Endothelial cell of umbilical vein (primary cell): ENCODE measurements around the gene C2orf76. TPM values are rescaled to one million over a fixed set of nuclear protein-coding genes. Genes with fewer than 3 reads are reported as not detected.

Experiments used
- BruUV-seq: library from RNA; stranded (reverse); fragments of 400-500 nt; replicated peaks from 2 replicates; lab custom pipeline; 2021; lab: Mats Ljungman, UMichigan
- CTCF ChIA-PET: fragments of 300-600, 350-600 bp; sonication (Branson Sonifier 250); formaldehyde crosslinking; loops from one replicate; lab custom pipeline; 2021; ENCODE audit warnings: antibody characterized with exemption, inconsistent platforms; lab: Charles Lee
- POLR2A ChIA-PET: fragments of 300-600, 350-600 bp; sonication (Branson Sonifier 250); formaldehyde crosslinking; loops from one replicate; lab custom pipeline; 2021; ENCODE audit warnings: antibody characterized with exemption, inconsistent platforms; lab: Charles Lee
- DNase-seq: peaks from one replicate; pipeline ENCODE4 v3.0.0-alpha.2; 2011; ENCODE audit warnings: low read depth, low spot score
- FAIRE-seq: peaks from 2 replicates; lab custom pipeline; 2011; peaks lifted over from hg19 to GRCh38; lab: Jason Lieb, UNC
- H2AFZ ChIP-seq: 2 replicates; pipeline ENCODE4 v1.6.0; 2012; ENCODE audit warnings: low read depth, low read length, control low read depth, inconsistent platforms
- H3K27ac ChIP-seq: 2 replicates; pipeline ENCODE4 v1.5.1; 2011; ENCODE audit warnings: low read depth, mild to moderate bottlenecking, control low read depth, low read length, moderate library complexity; ENCODE audit not compliant: insufficient read depth
- H3K27me3 ChIP-seq, 2 experiments: 2 replicates each; pipeline versions ENCODE4 v1.6.0 to v1.6.1; 2011; ENCODE audit warnings: low read length in 2 of 2, mixed read lengths in 1 of 2; ENCODE audit not compliant: control insufficient read depth in 2 of 2, insufficient read depth in 2 of 2
- H3K36me3 ChIP-seq, 2 experiments: 2 replicates in 1 of 2; 3 replicates in 1 of 2; pipeline ENCODE4 v1.5.1; 2011; ENCODE audit warnings: low read length in 2 of 2, mild to moderate bottlenecking in 1 of 2, moderate library complexity in 1 of 2; ENCODE audit not compliant: control insufficient read depth in 2 of 2, insufficient read depth in 2 of 2; ENCODE audit errors: extremely low read depth in 1 of 2
- H3K4me1 ChIP-seq: 3 replicates; pipeline ENCODE4 v1.5.1; 2011; ENCODE audit warnings: mild to moderate bottlenecking, low read length; ENCODE audit not compliant: control insufficient read depth, insufficient read depth; ENCODE audit errors: extremely low read depth
- H3K4me2 ChIP-seq: 2 replicates; pipeline ENCODE4 v1.6.1; 2011; ENCODE audit warnings: low read length, control low read depth, mixed read lengths; ENCODE audit not compliant: insufficient read depth
- H3K4me3 ChIP-seq, 3 experiments: fragments of 200-600 bp in 1 of 3; sonication (generic), shearing (Covaris generic) in 1 of 3; replicated peaks in 1 of 3; 2 replicates each; pipeline ENCODE4 v1.5.1; 2011 to 2016; ENCODE audit warnings: control low read depth in 3 of 3, low read length in 3 of 3, mild to moderate bottlenecking in 2 of 3, inconsistent platforms in 1 of 3, low read depth in 1 of 3, moderate library complexity in 1 of 3; ENCODE audit not compliant: insufficient read depth in 1 of 3
- H3K79me2 ChIP-seq: 2 replicates; pipeline ENCODE4 v1.6.0; 2012; ENCODE audit warnings: low read length, inconsistent platforms; ENCODE audit not compliant: control insufficient read depth, insufficient read depth
- H3K9ac ChIP-seq: replicated peaks from 2 replicates; pipeline ENCODE3; 2011; ENCODE audit warnings: low read length, control low read depth; ENCODE audit not compliant: insufficient read depth; ENCODE audit errors: extremely low read depth
- H3K9me1 ChIP-seq: replicated peaks from 3 replicates; pipeline ENCODE4 v1.6.0; 2011; ENCODE audit warnings: mild to moderate bottlenecking, low read length; ENCODE audit not compliant: control insufficient read depth, insufficient read depth; ENCODE audit errors: extremely low read depth
- H3K9me3 ChIP-seq: replicated peaks from 2 replicates; pipeline ENCODE4 v1.5.1; 2012; ENCODE audit warnings: low read length, inconsistent platforms; ENCODE audit not compliant: control insufficient read depth, insufficient read depth
- H4K20me1 ChIP-seq: replicated peaks from 2 replicates; pipeline ENCODE3; 2011; ENCODE audit warnings: mild to moderate bottlenecking, low read length; ENCODE audit not compliant: control insufficient read depth, insufficient read depth; ENCODE audit errors: extremely low read depth
- CTCF ChIP-seq, 2 donors: IDR thresholded peaks; 1 replicate in 1 of 2; 2 replicates in 1 of 2; pipeline ENCODE4 v1.5.1; 2011; ENCODE audit warnings: low read length in 2 of 2, mild to moderate bottlenecking in 2 of 2, moderate library complexity in 2 of 2, control low read depth in 1 of 2, inconsistent platforms in 1 of 2, low read depth in 1 of 2; ENCODE audit not compliant: insufficient read depth in 1 of 2; ENCODE audit errors: extremely low read depth in 1 of 2
- EZH2 ChIP-seq: IDR thresholded peaks from 2 replicates; pipeline ENCODE4 v1.6.1; 2012; ENCODE audit warnings: borderline replicate concordance, low read depth, mild to moderate bottlenecking, moderate library complexity, low read length, inconsistent platforms; ENCODE audit not compliant: severe bottlenecking
- FOS ChIP-seq: IDR thresholded peaks from 2 replicates; pipeline ENCODE4 v1.6.1; 2011; ENCODE audit warnings: mild to moderate bottlenecking, low read length, moderate library complexity, borderline replicate concordance; ENCODE audit not compliant: insufficient read depth
- GATA2 ChIP-seq: IDR thresholded peaks from 2 replicates; pipeline ENCODE4 v1.7.0; 2011; ENCODE audit warnings: low read depth, mild to moderate bottlenecking, moderate library complexity, mixed read lengths, low read length; ENCODE audit not compliant: insufficient read length, insufficient read depth
- JUN ChIP-seq: IDR thresholded peaks from 2 replicates; pipeline ENCODE4 v1.6.1; 2011; ENCODE audit warnings: borderline replicate concordance, low read depth; ENCODE audit not compliant: insufficient read length, insufficient read depth
- MAX ChIP-seq: IDR thresholded peaks from 2 replicates; pipeline ENCODE4 v1.6.1; 2011; ENCODE audit not compliant: insufficient read depth, insufficient read length
- MYC ChIP-seq: IDR thresholded peaks from one replicate; pipeline ENCODE4 v1.6.1; 2011; ENCODE audit warnings: mild to moderate bottlenecking, low read depth, low read length
- POLR2A ChIP-seq: IDR thresholded peaks from 2 replicates; pipeline ENCODE4 v1.6.1; 2012; ENCODE audit warnings: low read depth, mild to moderate bottlenecking, control low read depth, low read length
- POLR2AphosphoS5 ChIP-seq: IDR thresholded peaks from 2 replicates; pipeline ENCODE4 v1.6.1; 2012; ENCODE audit warnings: low read depth, mild to moderate bottlenecking, control low read depth, low read length, moderate library complexity; ENCODE audit not compliant: insufficient read depth
- dilution Hi-C: fragments of 300-500 bp; cut with MboI; formaldehyde crosslinking; loops from one replicate; pipeline ENCODE4 v1.15.0; 2019; ENCODE audit warnings: low sequenced_read_pairs; ENCODE audit not compliant: extremely low pct_ligation_motif_present
- intact Hi-C: fragments of 100-400 bp; cut with micrococcal nuclease; formaldehyde crosslinking; loops from one replicate; pipeline ENCODE4 v1.10.0; 2022
- polyA plus RNA-seq, 4 experiments: library from polyadenylated mRNA; depleted of rRNA in 3 of 4; stranded (reverse) in 3 of 4; unstranded in 1 of 4; fragments of >200 nt; gene quantifications; 2 replicates each; pipeline versions ENCODE4 v1.2.1 to v1.2.3, GENCODE V29; 2011 to 2012; ENCODE audit warnings: missing spikeins in 1 of 4
- total RNA-seq: library from RNA; stranded (reverse); gene quantifications from 2 replicates; pipeline ENCODE4 v1.2.3, GENCODE V29; 2021

The C2orf76 gene
- total and polyA plus RNA-seq, 2 donors (not counting 3 experiments of a cell fraction or from before 2014, with no cell fraction given): 7.4 to 12.1 TPM

GRCh38 chr2:119292226-119292625, 74.4 kb downstream of the C2orf76 start:
- no TSS peak for BruUV-seq
- no peaks in the 10 kb centered on the region for H3K9me3 ChIP-seq
- POLR2A ChIA-PET: no interaction called here
- no peaks in the 10 kb centered on the region for H3K27me3 ChIP-seq
- H3K9ac ChIP-seq: no peak overlapping the region
- H3K4me3 ChIP-seq: no peak overlapping the region
- intact Hi-C loops: loop anchor here (5.0 kb wide), 2 partner anchors 60 to 185 kb away; no protein-coding TSS in a partner anchor
- dilution Hi-C loops: no loop called here
- H3K27ac ChIP-seq: no peak overlapping the region
- H3K4me2 ChIP-seq: no peak overlapping the region
- CTCF ChIA-PET: interaction anchor here (1.0 to 5.0 kb wide), 13 partner anchors 8 to 416 kb away, joined by 3 to 86 read pairs (median 5); no protein-coding TSS in a partner anchor
- H4K20me1 ChIP-seq: no peaks in the 10 kb centered on the region
- no peak for TF ChIP-seq CTCF (IDR thresholded peaks at IDR 0.05; ENCODE audit: extremely low read depth in 1 of 2, insufficient read depth in 1 of 2, low read depth in 1 of 2, low read length in 2 of 2)
- no peak for TF ChIP-seq MAX
- no peaks in the 10 kb centered on the region for H3K79me2 ChIP-seq
- no peaks in the 10 kb centered on the region for H3K9me1 ChIP-seq
- H2AFZ ChIP-seq: no peak overlapping the region
- no peak for DNase-seq
- no peaks in the 10 kb centered on the region for H3K36me3 ChIP-seq
- no peaks in the 10 kb centered on the region for H3K4me1 ChIP-seq
- FAIRE-seq: no peak

GRCh38 chr2:119291588-119292167, 75.0 kb downstream of the C2orf76 start:
- Histone ChIP-seq H3K4me2 (no peak overlapping the region), H2AFZ (no peak overlapping the region), H3K9ac (no peak overlapping the region), H4K20me1 (no peaks in the 10 kb centered on the region), H3K4me1 (no peaks in the 10 kb centered on the region), H3K79me2 (no peaks in the 10 kb centered on the region), H3K27ac (no peak overlapping the region), H3K9me1 (no peaks in the 10 kb centered on the region), H3K27me3 (no peaks in the 10 kb centered on the region), H3K9me3 (no peaks in the 10 kb centered on the region), H3K4me3 (no peak overlapping the region), H3K36me3 (no peaks in the 10 kb centered on the region)
- BruUV-seq: no TSS peak
- dilution Hi-C loops (no loop called here), intact Hi-C loops (loop anchor here (1.0 to 5.0 kb wide), 6 partner anchors 59 to 409 kb away; no protein-coding TSS in a partner anchor)
- ChIA-PET CTCF (interaction anchor here (0.7 to 5.0 kb wide), 21 partner anchors 9 to 1245 kb away, joined by 3 to 86 read pairs (median 4); no protein-coding TSS in a partner anchor), POLR2A (no interaction called here)
- TF ChIP-seq POLR2A (no peak), MYC (no peak), GATA2 (no peak), POLR2AphosphoS5 (no peak), CTCF (IDR thresholded peaks at IDR 0.05; ENCODE audit: extremely low read depth in 1 of 2, insufficient read depth in 1 of 2, low read depth in 1 of 2, low read length in 2 of 2) (no peak), EZH2 (no peak), JUN (no peak), FOS (no peak), MAX (no peak)
- FAIRE-seq: no peak
- no peak for DNase-seq
